ENCODE data around the gene PODXL. TPM values are rescaled to one million over a fixed set of nuclear protein-coding genes. Genes with fewer than 3 reads are reported as not detected.

The PODXL gene
- total RNA-seq, 2 experiments from 2014 or later: 0.45 to 0.51 TPM

DNA sequence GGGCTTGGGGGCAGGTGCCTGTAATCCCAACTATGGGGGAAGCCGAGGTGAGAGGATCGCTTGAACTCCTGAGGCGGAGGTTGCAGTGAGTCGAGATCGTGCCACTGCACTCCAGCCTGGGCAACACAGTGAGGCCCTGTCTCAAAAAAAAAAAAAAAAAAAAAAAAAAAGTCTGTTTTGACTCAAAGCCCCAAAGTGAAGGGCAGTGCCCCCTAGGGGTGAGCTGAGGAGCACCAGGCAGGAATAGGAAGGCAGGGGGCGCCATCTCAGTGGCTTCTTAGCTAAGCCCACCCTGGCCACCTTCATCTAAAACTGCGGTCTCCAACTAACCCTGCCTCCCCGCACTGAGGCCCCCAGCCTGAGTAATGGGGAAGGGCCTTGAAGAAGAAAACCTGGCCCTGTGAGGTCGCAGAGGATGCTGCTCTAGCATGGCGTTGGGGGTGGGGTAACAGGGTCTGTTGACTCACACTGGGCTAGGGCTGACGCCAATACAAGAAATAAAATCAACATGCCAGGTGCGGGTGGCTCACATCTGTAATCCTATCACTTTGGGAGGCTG lies 9.8 kb downstream of the PODXL start:
- no peak overlapping the region for H3K27ac Mint-ChIP-seq
- no peak overlapping the region for H3K4me3 Mint-ChIP-seq
- ChIA-PET POLR2A (no interaction called here), CTCF (interaction anchor here (0.6 to 4.2 kb wide), 20 partner anchors 10 to 1363 kb away, joined by 3 to 27 read pairs (median 3); no protein-coding TSS in a partner anchor)
- intact Hi-C loops (cut with micrococcal nuclease): loop anchor here (10.0 kb wide), 1 partner anchor 108 kb away; no protein-coding TSS in a partner anchor
- H3K36me3 Mint-ChIP-seq (ENCODE audit: low read depth): no peaks in the 10 kb centered on the region
- peaks cover 2% of the 10 kb centered on the region for H3K4me1 Mint-ChIP-seq (ENCODE audit: low read depth)
- TF ChIP-seq, protein P1, sequence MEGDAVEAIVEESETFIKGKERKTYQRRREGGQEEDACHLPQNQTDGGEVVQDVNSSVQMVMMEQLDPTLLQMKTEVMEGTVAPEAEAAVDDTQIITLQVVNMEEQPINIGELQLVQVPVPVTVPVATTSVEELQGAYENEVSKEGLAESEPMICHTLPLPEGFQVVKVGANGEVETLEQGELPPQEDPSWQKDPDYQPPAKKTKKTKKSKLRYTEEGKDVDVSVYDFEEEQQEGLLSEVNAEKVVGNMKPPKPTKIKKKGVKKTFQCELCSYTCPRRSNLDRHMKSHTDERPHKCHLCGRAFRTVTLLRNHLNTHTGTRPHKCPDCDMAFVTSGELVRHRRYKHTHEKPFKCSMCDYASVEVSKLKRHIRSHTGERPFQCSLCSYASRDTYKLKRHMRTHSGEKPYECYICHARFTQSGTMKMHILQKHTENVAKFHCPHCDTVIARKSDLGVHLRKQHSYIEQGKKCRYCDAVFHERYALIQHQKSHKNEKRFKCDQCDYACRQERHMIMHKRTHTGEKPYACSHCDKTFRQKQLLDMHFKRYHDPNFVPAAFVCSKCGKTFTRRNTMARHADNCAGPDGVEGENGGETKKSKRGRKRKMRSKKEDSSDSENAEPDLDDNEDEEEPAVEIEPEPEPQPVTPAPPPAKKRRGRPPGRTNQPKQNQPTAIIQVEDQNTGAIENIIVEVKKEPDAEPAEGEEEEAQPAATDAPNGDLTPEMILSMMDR (IDR thresholded peaks at IDR 0.05): peak; percentile 85
- peaks cover 3% of the 10 kb centered on the region for H3K27me3 Mint-ChIP-seq
- H3K9me3 Mint-ChIP-seq: no peaks in the 10 kb centered on the region
- DNase-seq (peak; percentile 74), ATAC-seq (peak; percentile 81)

DNA sequence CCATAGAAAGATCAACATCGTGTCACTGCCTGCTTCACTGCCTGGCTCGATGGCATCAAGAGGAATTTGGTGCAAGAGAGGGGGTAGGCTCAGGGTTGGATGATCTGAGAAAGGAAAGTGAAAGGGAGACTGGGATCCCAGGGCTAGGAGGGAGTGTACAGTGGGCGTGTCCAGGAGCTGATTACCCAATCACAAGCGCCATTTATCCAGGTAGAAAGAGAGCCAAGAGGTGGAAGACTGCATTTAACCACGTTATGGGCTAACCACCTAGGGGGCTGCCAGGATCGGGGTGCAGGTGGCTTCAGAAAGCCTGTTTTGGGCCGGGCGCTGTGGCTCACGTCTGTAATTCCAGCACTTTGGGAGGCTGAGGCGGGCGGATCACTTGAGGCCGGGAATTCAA lies 10.3 kb downstream of the PODXL start:
- TF ChIP-seq, protein P1 (IDR thresholded peaks at IDR 0.05): no peak
- Mint-ChIP-seq H3K27ac (no peak overlapping the region), H3K27me3 (peaks cover 3% of the 10 kb centered on the region), H3K36me3 (ENCODE audit: low read depth) (no peaks in the 10 kb centered on the region), H3K9me3 (no peaks in the 10 kb centered on the region), H3K4me3 (no peak overlapping the region), H3K4me1 (ENCODE audit: low read depth) (peaks cover 2% of the 10 kb centered on the region)
- peak; percentile 9 for DNase-seq
- ATAC-seq: peak; percentile 46
- CTCF ChIA-PET: interaction anchor here (0.9 to 4.2 kb wide), 16 partner anchors 8 to 110 kb away, joined by 3 to 27 read pairs (median 4); no protein-coding TSS in a partner anchor
- POLR2A ChIA-PET: no interaction called here
- intact Hi-C loops (cut with micrococcal nuclease): loop anchor here (10.0 kb wide), 1 partner anchor 109 kb away; no protein-coding TSS in a partner anchor

DNA sequence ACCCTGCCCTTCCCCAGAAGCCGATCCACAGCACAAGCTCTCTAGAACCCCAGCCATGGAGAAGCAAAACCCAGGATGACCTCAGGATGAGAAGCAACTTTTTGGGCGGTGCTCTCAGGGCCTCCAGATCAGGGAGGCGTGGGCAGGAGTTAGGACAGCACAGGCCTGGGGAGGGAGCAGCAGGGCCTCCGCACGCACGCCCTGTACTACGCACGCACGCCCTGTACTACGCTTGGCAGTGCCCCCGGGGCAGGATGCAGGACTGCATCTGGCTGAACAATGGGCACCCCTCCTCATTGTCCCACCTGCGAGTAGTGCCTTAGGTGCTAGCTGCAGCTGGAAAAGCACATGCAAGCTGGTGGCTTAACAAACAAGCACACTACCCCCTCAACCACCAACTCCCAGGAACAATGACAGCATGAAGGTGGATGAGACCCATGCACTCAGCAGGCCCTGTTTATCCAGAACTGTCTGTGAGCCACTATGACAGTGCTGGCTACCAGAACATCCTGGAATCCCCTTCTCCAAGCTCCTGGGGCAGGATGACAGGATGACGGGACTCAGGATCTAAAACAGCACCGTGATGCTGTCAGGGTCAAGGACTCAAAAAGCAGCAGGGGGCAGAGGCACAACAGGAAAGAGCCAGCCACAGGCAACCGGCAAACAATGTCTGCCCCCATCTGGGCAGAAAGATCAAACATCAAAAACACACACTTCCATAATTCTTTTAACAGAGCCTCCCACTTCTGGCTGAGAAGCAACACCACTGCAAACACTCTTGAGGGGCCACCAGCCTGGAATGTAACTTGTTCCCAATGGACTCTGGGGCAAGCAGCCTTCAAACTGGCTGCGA lies 11.8 kb downstream of the PODXL start:
- Mint-ChIP-seq H3K4me3 (no peak overlapping the region), H3K27me3 (peaks cover 3% of the 10 kb centered on the region), H3K36me3 (ENCODE audit: low read depth) (no peaks in the 10 kb centered on the region), H3K27ac (no peak overlapping the region), H3K9me3 (no peaks in the 10 kb centered on the region), H3K4me1 (ENCODE audit: low read depth) (peaks cover 2% of the 10 kb centered on the region)
- DNase-seq (peak; percentile 20), ATAC-seq (no peak)
- TF ChIP-seq, protein P1 (IDR thresholded peaks at IDR 0.05): no peak
- ChIA-PET CTCF (interaction anchor here (1.3 to 4.2 kb wide), 5 partner anchors 9 to 111 kb away, joined by 3 to 27 read pairs (median 4); no protein-coding TSS in a partner anchor), POLR2A (no interaction called here)
- intact Hi-C loops (cut with micrococcal nuclease): loop anchor here (10.0 kb wide), 1 partner anchor 110 kb away; no protein-coding TSS in a partner anchor

DNA sequence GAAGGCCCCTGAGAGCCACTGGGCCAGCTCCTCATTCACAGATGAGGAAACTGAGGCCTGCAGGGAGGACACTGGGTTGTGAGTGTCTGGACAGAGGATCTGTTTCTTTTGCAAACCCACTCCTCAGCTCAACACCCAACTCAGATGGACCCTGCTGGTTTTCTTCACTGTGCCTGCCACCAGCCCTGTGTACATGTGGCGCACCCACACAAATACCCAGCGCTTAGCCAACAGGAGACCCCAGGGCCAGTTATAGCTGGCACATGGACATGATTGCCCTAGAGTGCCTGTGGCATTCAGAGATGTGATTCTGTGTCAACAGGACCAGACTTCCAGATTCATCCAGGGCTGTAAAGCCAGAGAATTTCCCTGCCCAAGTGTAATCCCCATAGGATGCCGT lies 12.4 kb downstream of the PODXL start:
- Mint-ChIP-seq H3K4me1 (ENCODE audit: low read depth) (peaks cover 2% of the 10 kb centered on the region), H3K27ac (no peak overlapping the region), H3K4me3 (no peak overlapping the region), H3K36me3 (ENCODE audit: low read depth) (no peaks in the 10 kb centered on the region), H3K27me3 (peaks cover 3% of the 10 kb centered on the region), H3K9me3 (no peaks in the 10 kb centered on the region)
- intact Hi-C loops (cut with micrococcal nuclease): loop anchor here (10.0 kb wide), 1 partner anchor 111 kb away; no protein-coding TSS in a partner anchor
- ChIA-PET CTCF (interaction anchor here (1.4 to 4.2 kb wide), 3 partner anchors 10 to 112 kb away, joined by 4 to 27 read pairs (median 14); no protein-coding TSS in a partner anchor), POLR2A (no interaction called here)
- ATAC-seq (no peak), DNase-seq (no peak)
- TF ChIP-seq, protein P1 (IDR thresholded peaks at IDR 0.05): no peak
